Stimulated activated CD4-positive, alpha-beta T cell treated with anti-CD3 and anti-CD28 coated beads, Interleukin-4, amount 100 ng/mL, for 48 hours (primary cell): ENCODE results near the gene DIS3L2.
"Not testable (repeated sequence)": the region's sequence is repeated elsewhere in the genome, so short reads cannot be mapped to it uniquely, and the experiment has no call there.

Experiments used
- DNase-seq, 2 donors: peaks; one replicate each; pipeline ENCODE4 v3.0.0-alpha.2; 2020; ENCODE audit warnings: low read depth in 2 of 2

Gene DIS3L2

DNA sequence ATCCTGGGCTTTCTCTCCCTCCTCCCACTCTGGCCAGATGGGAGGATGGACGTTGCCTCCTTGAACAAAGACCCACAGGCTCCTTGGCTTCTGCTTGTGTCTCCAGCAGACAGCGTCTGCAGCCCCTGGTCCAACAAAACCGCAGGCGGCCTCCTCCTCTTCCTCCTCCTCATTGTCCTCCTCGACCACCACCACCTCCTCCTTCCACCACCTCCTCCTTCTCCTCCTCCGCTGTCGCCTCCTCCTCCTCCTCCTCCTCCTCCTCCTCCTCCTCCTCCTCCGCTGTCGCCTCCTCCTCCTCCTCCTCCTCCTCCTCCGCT lies 371.4 kb downstream of the DIS3L2 start:
- no peak for DNase-seq

DNA sequence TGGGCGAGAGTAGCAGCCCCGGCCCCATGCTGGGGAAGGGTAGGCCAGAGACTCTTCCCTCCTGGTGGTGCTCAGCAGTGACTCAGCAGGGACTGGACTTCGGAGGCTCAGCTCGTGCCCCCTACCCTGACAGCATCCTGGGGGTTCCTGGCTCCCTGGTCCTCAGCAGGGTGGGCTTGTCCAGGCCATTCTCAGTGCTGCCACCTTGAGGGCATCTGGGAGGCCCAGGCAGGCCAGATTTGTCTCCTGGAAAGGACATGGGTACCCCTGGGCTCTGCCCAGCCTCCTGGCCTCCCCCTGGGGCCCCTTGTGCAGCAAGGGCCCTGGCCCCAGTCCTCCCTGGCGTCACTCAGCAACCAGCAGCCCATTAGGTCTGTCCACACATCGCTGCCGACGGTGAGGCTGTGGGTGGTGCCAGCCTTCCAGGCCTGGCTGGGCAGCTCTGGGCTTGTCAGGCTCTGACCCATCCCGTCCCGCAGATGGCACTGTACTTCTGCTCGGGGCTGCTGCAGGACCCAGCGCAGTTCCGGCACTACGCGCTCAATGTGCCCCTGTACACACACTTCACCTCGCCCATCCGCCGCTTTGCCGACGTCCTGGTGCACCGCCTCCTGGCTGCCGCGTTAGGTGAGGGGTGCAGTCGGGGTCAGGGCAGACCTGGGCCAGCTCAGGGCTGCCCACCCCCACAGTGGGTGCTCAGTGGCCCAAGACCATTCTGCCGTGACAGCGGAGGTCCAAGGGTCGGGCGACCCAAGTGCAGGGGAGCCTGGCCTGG lies 372.0 kb downstream of the DIS3L2 start:
- DNase-seq = no peak

DNA sequence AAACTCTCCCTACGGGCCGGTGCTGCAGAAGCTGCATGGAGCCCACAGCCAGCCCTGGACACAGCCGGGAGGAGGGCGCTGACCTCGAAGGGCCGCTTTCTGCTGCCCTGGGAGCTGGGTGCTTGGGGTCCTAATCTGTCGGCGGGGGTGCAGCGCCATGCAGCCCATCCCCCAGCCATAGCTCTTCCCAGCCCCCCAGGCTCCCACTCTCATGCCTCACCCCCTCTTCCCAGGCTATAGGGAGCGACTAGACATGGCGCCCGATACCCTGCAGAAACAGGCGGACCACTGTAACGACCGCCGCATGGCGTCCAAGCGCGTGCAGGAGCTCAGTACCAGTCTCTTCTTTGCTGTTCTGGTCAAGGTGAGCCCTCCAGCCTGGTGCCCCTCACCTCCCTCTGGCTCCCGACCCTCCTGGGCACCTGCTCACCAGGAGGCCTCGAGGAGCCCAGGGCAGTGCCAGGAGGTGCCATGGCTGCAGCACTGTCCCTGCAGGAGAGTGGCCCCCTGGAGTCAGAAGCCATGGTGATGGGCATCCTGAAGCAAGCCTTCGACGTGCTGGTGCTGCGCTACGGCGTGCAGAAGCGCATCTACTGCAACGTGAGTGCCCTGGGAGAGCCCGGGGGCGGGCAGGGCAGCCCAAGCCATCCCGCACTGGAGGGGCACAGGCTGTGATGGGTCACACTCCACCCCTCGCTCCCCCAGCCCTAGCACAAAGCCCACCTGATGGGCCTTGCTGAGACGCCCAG lies 372.8 kb downstream of the DIS3L2 start:
- DNase-seq = not testable (repeated sequence)

DNA sequence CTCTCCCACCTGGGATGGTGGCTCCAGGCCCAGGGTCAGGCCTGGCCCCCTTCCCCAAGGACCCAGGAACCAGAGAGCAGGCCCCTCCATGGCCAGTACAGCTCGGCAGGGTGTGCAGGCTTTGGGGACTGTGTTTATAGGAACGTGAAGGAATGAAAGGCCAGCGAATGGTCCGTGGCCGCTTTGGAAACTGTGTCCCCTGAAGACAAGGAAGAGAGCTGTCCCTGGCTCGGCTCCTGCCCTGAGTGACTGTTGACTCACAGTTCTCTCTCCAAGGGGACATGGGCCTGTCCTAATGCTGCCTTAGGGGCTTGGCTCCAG lies 373.3 kb downstream of the DIS3L2 start:
- DNase-seq = not testable (repeated sequence)

DNA sequence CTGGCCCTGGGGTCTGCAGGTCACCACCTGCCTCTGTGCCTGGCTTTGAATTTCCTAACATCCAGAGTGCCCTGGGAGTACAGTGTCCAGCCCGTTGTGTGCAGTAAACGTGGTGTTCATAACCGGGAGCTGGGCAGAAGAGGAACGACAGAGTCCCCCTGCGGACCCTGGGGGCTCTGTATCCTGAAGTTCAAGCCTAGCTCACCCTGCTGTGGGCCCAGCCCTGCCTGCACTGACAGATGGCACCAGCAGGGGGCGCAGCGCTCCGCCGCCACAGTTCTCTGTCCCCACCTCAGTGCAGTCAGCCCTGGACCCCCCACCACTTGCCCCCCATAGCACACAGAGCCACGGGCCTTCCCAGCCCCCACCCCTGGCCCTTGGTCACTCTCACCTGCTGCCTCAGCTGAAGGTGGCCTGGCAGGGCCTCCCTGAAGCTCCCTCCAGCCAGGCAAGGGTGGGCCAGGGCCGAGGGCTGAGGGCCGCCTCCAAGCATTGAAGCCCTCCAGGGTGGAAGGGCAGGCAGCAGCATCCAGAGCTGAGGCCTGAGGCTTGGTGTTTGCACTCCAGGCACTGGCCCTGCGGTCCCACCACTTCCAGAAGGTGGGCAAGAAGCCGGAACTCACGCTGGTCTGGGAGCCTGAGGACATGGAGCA lies 373.8 kb downstream of the DIS3L2 start:
- DNase-seq = not testable (repeated sequence)

DNA sequence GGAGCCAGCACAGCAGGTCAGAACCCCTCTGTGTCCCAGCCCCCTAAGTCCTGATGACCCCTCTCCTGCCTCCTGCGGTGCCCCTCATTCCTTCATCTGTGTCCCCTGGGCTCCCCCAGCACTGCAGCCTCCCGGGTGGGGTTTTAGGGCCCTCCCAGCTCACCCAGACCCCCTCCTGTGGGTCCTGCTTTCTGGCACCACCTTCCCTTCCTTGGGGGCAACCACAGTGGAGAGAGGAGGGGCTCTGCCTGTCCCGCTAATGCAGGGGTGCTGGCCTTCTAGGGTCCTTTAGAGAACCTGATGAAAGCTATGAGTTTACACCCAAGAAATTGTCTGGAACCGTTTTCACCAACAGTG lies 374.3 kb downstream of the DIS3L2 start:
- DNase-seq = no peak

DNA sequence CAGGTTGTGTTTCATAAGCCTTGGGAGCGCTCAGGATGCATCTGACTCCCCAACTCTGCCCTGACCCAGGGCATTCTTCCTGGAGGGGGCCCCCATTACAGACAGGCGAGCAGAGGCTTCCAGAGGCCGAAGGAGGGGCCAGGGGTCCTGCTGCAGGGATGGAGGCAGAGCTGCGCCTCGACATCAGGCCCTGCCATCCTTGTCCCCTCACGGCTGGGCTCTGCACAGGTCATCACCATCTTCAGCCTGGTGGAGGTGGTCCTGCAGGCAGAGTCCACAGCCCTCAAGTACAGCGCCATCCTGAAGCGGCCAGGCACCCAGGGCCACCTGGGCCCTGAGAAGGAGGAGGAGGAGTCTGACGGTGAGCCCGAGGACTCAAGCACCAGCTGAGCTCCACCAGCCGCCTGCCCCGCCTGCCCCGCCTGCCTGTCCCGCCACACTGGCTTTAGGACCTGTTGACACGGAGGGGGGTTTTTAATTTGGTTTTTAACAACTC lies 374.8 kb downstream of the DIS3L2 start:
- DNase-seq = no peak

DNA sequence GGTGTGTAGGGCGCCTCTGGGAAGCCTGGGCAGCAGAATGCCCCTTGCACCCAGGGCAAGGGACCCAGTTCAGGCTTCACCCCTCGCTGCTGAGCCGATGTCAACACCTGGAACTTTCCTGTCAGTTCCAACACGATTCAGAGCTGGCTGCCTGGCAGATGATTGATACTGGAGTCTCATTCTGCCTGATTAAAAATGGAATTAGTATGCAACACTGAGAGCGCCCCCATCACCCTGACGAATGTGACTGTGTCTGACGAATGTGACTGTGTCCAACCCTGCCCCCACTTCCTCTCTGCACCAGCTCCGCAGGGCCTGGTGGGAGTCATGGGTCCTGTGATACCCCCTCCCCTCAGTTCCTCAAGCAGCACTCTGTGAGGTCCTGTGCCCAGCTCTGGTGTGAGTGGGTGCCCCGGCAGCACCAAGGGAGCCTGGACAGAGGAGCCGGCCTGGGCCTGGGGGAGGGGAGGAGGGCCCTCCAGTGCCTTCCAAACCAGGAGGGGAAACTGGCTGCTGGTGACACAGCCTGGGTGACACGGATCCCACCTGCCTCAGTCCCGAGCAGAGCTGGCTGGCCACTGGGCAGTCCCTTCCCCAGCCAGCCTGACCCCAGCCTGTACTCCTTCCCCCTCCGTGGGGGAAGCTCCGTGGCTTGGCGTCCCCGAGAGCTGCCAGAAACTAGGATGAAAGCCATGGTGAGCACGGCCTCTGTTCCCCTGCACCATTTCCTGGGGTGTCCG lies 375.6 kb downstream of the DIS3L2 start:
- no peak for DNase-seq

DNA sequence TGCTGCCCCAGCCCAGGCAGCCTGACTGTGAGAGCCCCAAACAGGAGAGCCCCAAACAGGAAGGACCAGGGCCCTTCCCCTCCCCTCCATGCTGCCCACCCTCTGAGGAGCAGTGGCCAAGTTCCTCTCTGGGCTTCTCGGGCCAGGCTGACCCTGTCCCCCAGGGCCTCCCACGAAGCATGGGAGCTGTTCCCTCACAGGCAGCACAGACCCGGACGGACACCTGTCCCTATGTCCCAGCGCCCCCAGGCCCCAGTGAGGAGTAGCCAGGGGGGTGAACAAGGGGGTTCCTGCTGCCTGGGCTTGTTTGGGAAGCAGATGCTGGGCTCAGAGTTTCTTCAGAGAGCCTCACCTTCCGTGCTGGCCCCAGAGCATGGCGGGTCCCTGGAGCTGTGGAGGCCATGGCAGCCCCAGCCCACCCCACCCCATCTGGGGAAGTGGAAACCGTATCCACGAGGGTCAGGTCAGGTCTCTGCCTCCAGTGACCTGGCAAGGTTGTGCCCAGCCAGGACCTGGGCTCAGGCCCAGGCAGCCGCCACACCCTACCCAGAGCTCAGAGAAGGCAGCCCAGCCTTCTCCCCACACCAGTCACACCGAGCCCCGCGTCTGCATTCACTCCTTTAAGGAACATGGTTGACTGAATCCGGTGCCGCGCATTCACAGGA lies 376.7 kb downstream of the DIS3L2 start:
- DNase-seq = not testable (repeated sequence)

DNA sequence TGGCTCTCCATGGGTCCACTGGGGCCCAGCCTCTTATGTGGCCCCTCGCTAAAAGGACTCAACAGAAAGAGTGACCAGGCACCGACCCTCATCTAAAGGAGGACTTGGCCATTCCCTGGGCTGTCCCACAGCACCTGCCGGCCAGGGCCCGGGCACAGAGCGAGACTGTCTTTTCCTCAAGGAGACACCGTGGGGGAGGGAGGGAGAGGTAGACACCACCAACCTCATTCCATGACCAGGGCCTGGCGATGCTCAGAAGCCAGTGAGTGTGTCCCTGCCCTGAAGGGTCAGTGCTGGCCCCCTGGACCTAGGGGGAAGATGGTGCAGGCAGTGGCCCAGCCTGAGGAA lies 377.2 kb downstream of the DIS3L2 start:
- no peak for DNase-seq

DNA sequence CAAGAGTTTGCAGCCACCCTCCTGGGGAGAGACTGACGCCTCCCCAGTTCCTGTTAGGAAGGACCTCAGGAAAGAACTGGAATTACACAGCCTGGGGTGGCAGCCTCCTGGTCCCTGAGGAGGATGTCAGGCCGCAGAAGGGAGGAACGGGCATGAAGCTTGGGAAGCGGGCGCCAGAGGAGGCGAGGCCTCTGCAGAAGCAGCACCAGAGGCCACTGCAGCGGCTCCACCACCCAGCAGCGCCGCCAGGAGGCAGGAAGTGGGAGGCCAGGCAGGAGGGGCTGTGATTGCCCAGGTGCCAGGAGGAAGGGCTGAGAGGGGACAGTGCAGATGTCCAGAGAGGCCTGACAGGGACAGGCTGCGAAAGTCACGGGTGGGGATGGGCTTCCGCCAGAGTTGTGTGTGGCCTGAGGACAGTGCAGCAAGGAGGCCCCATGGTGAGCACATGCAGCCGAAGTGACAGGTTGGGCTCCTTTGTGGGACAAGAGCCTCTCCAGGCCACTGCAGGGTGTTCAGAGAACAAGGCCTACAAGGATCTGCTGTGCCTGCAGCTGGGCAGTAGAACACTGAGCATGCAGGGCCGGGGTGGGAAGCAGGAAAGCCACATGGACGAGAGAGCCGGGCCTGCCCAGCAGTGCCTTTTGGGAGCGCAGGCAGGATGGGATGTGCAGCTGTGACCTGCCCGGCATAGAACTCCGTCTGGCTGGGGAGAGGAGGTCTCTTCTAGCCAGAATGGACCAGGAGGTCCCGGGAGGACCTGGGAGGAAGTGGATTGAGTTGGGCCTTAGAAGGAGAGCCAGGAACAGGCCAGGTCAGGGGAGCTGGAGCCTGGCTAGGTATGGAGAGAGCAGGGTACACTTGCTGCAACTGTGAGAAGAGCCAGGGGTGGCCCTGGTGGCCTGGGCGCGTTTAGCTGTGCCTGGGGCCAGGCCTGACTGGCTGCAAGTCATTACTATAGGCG lies 377.9 kb downstream of the DIS3L2 start:
- DNase-seq = no peak

DNA sequence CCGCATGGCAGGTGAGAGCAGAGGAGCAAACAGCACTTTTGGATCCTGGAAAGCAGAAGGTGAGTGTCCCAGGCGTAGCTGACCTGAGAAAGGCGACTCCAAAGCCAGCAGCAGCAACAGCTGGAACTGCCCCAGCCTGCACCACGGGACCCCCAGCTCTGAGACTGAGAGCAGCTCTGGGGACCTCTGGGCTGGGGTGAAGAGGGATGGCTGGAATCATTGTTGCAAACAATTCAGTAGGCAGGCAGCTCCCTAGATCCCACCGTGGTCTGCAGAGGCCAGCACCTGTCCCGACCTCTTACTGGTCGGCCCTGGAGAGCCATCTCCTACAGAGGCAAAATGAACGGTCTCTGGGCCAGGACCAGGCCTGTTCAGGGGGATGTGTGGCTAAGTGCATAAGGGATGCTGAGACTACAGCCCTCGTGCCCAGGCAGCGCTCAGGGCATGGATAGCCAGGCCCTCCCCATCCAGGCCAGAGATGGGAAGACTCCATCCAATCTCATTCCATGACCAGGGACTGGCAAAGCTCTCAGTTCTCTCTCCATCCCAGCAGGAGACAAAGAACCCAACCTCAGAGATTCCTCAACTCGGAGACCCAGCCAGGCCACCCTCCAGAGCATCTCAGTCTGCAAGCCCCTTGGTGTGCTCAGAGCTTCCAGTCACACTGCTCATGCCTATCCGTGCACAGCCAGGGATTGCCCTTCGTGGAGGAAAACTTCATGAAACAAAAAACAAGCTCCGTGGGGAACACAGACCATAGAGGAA lies 378.8 kb downstream of the DIS3L2 start:
- DNase-seq = no peak

DNA sequence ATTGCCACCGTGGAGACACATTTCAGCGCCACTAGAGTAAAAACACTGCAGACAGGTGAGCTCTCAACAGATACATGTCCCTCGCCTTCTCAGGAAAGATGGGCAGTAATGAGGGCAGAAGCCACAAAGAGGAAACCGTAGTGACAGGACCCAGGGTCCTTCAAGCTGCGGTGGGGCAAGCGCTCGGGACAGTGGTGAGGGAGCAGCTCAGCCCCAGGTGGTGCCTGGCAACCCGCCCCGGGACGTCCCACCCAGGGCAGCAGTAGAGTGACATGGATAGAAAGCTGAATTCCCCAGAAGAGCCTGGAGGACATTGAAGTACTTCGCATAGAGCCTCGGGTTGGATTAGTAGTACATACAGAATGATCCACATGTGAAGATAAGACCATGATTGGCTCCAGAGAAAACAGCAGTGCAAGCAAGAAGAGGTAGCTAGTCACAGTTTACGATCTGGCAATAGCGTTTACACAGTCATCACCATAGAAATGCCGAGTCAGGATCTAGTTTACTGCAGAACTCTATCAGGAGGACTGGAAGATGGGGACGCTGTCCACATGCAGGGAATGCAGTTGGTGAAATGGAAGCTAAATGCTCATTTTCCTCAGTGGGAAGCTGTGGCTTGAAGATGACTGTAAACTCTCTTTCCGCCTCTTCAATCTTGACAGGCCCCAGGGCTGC lies 379.7 kb downstream of the DIS3L2 start:
- DNase-seq = no peak

DNA sequence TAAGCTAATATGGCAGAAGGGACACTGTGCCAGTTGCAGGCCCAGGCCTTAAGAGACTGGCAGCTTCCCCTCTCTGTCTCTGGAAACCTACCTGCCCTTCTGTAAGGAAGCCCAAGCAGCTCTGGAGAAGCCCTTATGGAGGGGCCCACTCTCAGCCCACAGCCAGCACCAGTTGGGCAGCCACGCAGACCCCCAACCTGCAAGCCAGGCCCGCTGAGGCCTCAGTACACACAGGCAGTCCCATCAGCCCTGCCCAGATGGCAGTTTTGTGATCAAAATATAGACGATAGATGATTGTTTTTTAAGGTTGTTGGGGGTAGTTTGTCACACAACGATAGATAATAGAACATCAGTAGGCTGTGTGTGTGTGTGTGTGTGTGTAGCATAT lies 380.2 kb downstream of the DIS3L2 start:
- no peak for DNase-seq

DNA sequence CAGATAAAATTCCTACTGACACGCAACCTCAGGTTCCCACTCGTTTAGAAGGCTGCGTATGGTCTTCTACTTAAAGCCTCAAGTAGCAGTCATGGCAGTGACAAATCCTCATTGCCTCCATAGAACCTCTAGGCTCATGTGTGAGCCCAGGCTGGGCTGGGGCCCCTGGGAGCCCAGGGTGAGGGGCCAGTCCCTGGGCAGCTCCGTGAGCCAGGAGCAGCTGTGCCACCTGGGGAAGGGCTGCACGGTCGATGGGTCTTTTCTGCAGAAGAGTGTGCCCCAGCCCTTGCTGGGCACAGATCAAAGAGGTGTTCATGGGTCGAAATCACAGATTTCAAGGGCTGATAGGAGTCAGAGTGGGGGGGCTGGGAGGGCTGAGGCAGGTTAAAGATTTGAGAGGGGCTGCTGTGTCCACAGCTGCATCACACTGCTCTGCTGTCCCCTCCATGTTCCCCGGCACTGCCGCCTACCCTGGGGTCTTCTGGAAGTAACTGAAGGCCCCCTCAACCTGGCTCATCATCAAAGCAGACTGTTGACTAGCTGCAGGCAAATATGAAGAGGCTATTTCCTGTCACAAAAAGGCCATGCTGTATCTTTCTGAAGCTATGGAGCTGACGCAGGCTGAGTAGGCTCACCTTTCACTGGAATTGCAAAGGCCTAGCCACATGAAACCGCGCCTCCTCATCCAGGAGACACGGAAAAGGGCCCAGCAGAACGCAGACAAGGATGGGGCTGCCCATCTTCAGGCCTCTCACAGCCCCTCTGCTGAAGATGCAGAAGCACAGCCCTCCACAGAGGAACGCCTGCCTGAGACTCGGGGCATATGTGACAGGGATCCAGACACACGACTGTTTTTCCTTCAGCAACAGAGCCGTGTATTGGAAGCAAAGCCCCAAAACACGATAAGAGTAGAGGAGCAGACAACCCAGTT lies 381.4 kb downstream of the DIS3L2 start:
- no peak for DNase-seq

DNA sequence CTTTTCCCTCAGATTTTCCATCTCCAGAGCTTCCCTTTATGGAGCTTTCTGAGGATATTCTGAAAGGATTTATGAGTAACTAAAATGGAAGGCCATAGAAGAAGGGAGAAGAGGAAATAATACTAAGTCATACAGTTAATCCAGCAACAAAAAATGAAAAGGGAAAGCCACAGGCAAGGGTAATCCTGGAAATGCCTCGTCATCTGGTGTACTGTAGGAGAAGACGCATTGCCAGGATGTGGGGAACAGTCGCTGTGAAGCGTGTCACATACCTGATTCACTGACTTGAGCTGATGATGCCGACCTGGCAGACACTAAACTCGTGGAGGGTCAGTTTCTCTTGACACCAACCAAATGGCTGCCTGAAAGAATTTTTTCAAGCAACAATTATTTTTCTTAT lies 382.3 kb downstream of the DIS3L2 start:
- DNase-seq = no peak

DNA sequence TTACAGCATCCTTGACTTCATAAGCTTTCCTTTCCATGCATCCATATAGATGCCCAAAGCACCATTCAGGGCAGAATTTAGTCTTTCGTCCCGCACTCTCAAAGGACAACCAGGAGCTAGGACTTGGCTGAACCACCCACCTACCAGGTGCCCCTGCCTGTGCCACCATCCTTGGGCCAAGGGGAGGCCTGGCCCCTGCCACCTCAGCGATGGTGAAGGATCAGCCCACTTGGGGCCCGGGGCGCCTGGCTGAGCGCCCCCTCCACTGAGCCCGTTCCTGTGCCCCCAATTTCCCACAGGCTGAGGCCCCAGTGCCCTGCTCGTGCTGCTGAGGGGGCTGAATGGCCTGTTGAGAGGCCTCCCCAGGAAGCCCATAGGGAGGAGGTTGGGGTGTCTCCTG lies 383.7 kb downstream of the DIS3L2 start:
- no peak for DNase-seq

DNA sequence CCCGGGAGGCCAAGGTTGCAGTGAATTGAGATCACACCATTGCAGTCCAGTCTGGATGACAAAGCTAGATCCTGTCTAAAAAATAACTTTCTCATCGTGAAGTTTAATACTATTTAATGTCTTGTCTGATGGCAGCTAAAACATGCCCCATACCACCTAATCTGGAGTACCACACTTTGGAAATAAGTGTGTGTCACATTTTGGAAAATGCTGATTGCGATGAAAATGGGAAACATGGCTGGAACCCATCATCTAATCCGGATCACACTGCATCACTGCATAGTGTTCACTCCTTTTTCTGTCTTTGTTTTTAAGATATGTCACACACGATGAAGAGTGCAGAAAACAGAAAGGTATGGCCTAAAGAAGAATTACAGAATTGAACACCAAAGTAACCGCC lies 385.9 kb downstream of the DIS3L2 start:
- DNase-seq = no peak
